ENCODE results near the gene PXT1.
"Not testable (repeated sequence)": the region's sequence is repeated elsewhere in the genome, so short reads cannot be mapped to it uniquely, and the experiment has no call there.

PXT1 gene

DNA sequence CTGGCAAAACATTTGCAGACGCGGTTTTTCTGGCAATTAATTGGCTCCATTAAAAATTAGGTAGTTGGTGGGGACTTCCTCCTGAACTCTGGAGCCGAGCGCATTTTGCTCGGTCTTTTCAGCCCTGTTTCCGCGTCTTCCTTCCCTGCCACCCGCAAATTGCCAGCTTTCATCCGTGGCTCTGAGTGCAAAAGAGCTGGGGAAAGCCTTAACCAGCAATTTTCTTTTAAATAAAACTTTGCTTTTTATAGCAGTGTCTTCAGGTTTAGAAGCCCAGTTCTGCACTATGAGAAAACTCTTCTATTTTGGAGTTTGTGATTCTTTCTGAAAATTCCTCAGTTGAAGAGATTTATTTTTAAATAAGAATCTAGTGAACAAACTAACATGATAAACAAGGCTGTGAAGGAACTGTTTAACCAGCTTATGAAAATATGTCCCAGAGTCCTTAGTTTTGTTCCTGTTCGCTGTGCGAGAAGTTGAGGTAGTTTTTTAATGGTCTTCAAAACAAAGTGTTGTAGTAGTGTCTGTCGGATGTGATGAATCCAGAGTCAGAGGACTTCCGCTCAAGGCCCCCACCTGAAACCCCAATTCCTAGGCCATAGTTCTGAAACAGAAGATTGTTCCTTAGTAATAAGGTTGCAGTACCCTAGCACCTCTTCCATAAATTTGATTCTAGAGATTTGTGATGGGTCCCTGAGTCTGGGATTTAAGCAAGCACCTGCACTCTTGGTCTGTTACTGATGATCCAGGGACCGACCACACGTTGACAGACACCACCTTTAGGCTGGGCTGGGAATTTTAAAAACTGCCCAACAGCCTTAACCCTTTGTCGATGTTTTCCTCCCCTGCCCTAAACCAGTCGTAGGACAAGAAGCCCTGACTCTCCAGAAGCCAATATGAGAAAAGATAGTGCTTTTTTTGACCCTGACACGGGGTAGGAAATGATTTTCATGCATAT, 1.1 kb upstream of the PXT1 start:
- no peak for DNase-seq

DNA sequence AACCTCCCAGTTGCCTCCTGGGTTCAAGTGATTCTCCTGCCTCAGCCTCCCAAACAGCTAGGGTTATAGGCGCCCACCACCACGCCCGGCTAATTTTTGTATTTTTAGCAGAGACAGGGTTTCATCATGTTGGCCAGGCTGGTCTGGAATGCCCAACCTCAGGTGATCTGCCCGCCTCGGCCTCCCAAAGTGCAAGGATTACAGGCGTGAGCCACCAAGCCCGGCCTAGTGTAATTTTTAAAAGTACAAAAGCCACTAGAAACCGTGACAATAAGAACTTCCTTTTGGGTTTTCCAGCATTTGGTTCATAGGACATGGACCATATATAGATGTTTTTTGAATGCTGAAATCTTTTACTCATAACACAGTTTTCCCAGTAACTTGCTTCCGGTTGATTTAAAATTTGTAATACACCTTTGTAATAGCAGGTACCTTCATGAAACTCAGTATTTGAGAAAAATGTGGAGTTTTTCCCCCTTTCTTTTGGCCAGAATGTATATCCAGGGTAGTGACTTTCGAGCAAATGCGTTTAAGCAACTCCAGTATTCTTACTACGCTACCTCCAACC, 467 bp downstream of the PXT1 start:
- DNase-seq = no peak

DNA sequence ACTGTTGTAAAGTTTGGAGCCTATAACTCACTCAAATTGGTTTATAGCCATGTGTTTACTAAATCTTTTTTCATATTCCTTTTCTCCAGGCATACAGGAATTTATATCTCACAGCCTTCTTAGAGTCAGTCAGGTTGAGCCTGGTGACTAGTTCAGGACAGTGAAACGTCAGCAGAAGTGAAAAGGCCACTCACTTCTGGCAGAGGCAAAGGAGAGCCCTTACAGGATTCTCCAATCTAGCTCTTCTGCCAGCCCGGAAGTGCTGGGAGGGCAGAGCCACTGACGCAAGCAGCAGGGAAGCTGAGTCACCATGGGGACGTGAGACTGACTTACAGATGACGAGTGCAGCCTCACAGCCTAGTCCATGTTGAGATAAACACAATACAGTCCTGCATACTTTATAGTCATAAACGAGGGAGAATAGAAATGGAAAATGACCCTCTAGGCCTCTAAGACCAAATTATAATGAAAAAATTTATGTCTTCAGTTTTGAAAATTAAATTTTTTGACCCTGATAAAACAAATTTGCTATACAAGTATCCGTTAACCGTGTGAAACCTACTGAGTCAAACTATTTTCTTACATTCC, 1.3 kb downstream of the PXT1 start:
- DNase-seq = peak; percentile 91

DNA sequence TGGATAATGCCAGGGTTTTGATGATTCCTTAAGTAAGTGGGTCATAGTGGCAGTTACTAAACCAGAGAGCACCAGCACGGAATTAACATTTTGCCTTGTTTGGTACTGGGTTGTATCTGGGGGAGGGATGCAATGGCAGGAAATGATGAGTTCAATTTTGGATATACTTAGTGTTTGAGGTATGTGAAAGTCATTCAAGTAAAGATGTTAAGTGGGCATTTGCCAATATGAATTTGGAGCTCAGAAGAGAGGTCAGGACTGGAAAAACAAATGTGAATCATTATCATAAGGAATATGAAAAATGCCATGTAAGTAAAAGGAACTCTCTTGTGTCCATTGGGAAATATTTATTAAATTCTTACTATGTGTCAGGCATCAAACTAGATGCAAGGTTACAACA, 6.2 kb downstream of the PXT1 start:
- DNase-seq = no peak

DNA sequence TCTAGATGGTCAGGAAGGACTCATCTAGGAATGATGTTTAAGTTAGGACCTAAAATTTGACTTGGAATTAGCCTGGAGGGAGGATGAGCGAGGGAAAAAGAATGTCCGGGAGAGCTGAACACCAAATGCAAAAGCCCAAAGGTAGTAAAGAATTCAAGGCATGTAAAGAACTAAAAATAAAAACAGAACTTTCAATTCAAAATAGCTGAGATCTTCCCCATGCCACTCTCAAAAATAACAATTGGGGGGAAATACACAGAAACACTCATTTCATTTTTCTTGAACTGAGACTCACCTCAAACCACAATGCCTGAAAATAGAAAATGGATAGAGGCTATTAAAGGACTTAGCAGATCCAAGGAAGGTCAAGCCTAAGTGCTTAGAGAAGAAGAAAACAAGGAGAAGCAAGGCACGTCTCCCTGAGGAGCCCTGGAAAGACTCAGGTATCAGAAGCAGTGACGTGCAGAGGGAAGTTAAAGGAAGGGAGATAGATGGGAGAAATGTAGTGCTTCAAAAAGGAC, 10.4 kb downstream of the PXT1 start:
- DNase-seq = peak; percentile 56

DNA sequence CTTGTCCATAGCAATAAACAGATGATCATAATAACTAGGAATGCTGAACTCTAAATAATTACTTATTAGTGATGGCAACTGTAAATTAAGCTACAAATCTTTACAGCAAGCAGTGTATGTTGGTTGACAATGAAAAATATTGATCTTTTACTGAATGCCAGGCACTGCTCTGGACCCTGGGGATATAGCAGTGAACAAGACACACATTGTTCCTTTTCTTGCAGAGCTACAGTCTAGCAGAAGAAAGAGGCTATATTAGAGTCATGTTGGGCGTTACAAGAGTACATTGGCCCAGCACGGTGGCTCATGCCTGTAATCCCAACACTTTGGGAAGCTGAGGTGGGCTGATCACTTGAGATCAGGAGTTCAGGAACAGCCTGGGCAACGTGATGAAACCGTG, 11.5 kb downstream of the PXT1 start:
- DNase-seq = no peak

DNA sequence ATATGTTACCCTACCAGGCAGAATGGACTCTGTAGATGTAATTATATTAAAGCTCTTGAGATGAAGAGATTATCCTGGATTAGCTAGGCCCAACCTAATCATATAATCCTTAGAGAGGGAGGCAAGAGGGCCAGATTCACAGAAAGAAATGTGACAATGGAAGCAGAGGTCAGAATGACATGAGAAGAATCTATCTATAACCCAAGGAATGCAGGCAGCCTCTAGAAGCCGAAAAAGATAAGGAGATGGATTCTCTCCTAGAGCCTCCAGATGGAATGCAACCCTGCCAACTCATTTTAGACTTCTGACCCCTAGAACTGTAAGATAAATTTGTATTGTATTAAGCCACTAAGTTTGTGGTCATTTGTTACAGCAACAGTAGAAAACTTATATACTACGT, 12.3 kb downstream of the PXT1 start:
- DNase-seq = no peak

DNA sequence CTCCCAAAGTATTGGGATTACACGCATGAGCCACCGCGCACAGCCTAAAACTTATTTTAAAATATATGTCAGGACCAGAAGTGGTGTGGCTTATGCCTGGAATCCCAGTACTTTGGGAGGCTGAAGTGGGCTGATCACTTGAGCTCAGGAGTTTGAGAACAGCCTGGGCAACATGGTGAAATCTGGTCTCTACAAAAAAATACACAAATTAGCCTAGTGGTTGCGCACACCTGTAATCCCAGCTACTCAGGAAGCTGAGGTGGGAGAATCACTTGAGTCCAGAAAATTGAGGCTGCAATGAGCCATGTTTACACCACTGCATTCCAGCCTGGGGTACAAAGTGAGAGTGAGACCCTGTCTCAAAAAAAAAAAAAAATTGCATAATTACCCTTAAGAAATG, 13.7 kb downstream of the PXT1 start:
- no peak for DNase-seq

DNA sequence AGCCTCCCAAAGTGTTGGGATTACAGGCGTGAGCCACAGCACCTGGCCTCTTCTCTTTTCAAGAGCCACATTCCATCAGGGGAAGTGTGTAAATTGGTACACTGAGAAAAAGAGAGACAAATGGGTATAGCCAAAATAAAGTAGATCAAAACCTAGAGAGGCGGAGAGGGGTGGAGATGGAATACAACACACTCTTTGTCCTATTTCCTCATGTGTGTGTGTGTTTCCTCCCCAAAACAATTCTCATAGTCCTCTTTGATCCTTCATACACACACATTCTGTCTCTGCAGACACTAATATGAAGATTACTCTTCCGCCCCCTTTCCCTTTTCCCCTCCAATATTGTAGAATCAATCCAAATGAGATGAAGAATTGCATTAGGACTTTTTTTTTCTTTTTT, 16.0 kb downstream of the PXT1 start:
- no peak for DNase-seq

DNA sequence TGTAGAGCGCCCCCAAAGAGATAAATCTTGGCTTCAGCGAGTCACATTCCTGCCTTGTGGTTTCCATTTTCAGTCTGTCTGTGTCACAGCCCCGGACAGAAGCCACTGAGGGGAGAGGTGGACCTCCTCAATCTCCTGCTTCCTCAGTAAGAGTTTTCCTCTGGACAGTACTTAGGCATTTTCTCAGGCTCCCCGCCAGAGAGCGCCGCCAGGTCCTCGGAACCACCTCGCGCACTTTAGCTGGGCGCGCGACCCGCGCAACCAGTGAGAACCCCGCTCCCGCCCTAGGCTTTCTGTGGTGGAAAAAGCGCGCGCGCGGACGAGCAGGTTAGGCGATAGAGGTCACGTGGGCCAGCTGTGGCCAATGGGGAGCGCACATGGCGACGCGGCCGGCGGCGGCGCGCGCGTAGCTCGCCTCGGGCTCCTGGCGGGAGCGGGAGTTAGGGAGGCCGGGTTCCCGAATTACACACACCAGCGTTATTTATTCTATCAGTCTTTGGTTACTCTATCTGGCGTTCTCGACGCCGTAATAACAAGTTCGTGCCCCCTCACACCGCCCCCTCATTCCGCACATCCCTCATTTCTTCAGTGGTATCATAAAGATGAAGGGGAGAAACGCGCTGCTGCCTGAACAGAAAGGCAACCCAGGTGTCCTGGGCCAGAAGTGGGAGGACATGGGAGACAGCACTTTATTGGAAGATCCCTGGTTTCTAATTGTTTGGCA, 19.4 kb downstream of the PXT1 start:
- peak; percentile 95 for DNase-seq

DNA sequence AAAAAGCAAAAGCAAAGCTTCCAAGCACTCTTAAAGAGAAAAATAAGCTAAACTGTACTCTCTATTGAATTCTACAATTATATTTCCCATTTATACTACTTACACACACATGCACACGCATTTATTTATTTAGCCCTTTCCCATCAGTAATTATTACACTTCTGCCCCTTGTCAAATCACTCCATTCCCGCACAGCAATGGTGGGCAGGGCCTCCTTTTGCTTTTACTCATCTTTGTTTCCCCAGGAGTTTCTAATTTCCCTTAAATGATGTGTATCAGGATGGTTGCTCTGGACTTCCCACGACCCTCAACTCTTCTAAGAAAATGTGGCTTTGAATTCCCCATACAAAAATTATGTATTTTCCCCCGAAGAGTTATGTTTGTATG, 19.9 kb downstream of the PXT1 start:
- no peak for DNase-seq

DNA sequence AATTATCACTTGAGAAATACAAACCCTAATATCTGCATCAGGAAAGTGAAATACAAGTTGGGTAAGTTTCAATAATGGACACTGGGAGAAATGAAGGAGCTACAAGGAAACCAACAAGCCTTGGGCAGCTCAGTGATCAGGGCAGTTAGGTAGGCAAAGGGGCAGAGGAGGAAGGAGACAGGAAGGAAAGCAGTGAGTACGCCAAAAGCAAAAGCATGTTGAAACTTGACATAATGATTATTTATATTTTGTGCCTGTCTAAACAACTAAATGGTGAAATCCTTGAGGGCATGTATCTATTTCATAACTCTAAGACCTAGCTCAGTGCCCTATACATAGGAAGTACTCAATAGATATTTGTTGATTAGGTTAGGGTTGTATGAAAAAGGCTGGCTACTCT, 23.3 kb downstream of the PXT1 start:
- DNase-seq = no peak

DNA sequence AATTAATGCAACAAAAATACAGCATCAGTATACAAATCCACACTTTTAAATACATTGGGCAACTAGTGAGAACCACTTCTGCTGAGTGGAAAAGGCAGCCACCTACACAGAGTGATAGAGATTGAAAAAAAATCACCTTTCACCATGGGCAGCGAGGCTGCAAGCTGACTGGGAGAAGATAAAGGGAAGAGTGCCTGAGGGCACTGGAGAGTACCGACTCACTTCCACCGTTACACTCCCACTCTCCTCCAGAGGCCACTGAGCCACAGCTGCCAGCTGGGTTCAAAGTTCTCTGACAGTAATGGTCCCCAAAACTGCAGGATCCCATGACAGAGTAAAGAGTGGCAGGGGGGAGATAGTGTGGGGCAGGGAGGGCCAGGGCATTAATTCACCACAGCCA, 24.1 kb downstream of the PXT1 start:
- no peak for DNase-seq

DNA sequence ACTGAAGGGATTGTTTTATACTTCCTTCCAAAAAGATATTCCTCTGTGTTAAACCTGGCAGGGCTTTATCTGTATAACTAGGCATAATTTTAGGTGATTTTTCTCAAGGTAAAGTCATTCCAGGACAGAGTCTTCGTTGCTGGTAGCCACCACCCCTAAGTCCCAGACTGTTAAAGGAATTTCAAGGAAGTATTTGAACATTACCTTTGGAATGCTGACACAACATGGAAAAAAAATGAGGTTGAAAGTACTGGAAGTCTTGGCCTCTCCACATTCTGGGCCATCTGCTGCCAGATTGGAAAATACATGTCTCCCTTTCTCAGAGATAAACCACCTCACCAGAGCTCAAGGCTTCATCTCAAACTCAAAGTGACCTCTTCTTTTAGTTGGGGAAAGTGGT, 28.2 kb downstream of the PXT1 start:
- DNase-seq = peak; percentile 11

DNA sequence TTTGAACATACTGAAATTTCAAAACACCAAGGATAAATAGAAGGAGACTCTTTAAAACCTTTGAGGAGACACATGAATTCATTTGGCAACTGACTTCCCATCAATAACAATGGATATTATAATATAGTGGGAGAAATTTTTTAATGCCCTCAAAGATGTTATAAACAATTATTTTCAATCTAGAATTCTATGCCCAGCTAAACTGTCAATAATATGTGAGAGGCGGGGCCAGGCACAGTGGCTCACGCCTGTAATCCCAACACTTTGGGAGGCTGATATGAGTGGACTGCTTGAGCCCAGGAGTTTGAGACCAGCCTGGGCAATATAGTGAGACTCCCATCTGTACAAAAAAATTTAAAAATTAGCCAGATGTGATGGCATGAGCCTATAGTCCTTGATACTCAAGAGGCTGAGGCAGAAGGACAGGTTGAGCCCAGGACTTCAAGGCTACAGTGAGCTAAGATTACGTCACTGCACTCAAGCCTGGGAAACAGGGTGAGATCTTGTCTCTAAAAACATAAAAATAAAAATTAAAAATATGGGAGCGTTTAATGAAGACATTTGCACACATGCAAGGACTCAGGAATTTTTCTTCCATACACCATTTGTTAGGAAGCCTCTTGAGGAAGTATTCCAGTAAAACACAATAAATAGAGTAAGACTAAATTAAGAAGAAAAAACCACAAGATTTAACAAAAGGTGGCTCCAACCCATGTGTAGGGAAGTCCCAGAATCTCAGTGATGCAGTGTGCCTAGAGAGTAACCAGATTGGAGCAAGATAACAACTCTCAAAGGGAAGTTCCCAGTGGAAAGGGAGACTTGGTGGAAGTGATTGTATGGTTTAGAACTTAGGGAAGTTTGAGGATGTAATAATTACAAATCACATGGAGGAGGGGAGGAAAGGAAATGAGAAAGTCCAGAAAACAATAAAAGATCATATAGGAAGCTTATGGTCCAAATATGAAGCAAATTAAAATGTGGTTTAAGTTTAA, 28.9 kb downstream of the PXT1 start:
- DNase-seq = no peak

DNA sequence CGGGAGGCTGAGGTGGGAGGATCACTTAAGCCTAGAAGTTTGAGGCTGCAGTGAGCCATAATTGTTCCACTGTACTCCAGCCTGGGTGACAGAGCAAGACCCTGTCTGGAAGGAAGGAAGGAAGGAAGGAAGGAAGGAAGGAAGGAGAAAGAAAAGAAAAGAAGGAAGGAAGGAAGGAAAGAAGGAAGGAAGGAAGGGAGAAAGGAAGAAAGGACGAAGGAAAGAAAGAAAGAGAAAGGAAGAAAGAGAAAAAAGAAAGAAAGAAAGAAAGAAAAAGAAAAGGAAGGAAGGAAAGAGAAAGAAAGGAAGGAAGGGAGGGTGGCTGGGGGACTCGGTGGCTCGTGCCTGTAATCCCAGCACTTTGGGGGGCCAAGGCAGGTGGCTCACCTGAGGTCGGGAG, 32.9 kb downstream of the PXT1 start:
- not testable (repeated sequence) for DNase-seq

DNA sequence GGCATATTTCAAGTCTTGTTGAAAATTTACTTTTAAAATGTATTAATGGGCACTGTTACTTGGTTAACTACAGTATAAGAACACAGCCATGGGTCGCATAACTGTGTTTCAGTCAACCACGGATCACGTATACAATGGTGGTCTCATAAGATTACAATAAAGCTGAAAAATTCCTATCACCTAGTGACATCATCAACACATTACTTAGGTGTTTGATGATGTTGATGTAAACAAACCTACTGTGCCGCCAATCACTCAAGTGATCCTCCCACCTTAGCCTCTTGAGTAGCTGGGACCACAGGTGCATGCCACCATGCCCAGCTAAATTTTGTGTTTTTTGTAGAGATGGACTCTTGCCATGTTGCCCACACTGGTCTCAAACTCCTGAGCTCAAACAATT, 38.5 kb downstream of the PXT1 start:
- DNase-seq = no peak

DNA sequence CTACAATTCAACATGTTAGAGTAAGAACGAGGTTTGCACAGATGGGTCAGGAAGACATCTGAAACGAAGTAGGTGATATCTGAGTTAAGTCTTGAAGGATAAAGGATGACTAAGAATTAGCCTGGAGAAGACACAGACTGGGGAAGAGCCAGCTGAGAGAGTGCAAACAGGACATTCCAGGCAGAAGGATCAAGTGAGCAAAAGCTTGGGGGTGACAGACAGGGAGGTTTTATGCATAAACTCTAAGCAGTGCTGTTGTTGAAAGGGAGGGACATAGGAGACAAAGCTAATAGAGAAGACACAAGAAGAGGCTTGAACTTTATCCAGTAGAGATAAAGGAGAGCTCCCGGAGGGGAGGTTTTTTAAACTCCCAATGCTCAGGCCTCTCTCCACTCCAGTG, 40.2 kb downstream of the PXT1 start:
- DNase-seq = no peak

DNA sequence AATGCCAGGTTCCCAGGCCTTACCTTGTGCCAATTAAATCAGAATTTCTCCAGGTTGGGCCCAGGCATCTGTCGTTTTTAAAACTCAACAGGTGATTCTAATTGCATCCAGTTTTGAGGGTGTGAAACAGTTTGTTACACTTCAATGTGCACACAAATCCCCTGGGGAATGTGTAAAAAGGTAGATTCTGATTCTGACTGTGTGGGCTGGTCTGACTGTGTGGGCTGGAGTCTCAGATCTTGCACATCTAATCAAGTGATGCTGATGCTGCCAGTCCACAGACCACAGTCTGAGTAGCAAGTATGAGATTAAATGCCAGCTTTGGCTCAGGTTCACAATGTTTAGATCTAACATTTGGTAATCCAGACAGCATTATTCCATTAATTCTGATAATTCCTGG, 42.7 kb downstream of the PXT1 start:
- no peak for DNase-seq

DNA sequence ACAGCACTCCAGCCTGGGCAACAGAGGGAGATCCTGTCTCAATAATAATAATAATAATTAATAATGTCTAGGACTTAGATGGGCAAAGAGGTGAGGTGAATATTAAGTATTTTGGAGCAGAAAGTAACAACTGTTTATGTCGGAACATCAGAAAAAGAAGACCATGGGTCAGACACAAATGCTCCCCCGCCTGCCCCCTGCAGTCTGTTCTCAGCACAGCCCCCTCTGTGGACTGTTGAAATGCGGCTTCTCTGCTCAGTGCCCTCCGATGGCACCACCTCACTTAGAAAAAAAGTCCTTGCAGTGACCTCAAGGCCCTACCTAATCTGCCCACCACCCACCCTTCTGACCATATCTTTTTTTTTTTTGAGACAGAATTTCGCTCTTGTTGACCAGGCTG, 50.0 kb downstream of the PXT1 start:
- no peak for DNase-seq

DNA sequence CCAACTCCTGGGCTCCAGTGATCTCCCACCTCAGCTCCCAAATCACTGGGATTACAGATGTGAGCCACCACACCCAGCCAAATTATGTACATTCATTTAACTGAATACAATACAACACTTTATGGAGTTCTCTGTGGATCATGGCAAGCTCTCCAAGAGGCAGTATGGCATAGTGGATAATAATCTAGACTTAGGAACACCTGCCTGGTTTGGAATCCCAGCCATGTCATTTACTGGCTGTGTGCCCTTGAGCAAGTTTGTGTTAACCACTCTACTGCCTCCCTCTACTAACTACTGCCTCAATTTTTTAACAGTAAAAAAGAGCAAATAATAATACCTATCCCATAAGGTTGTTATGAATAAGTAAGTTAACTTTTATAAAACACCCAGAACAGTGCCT, 53.3 kb downstream of the PXT1 start:
- DNase-seq = no peak
